Adipose tissue (tissue), 3 donors: ENCODE data around the gene GOLGA8T. TPM values are rescaled to one million over a fixed set of nuclear protein-coding genes. Genes with fewer than 3 reads are reported as not detected.
"Not testable (repeated sequence)": the region's sequence is repeated elsewhere in the genome, so short reads cannot be mapped to it uniquely, and the experiment has no call there.

Experiments
- H3K27ac ChIP-seq: one replicate; pipeline ENCODE4 v1.5.1; 2013; ENCODE audit warnings: low read depth, low read length
- whole genome bisulfite sequencing, 3 donors: extraction: QIAGEN DNeasy Blood & Tissue Kit; methylation state at CpG; one replicate each; pipeline ENCODE4 v1.1.7; 2013; 5-methylcytosine and 5-hydroxymethylcytosine counted together
- polyA plus RNA-seq, 3 donors: library from polyadenylated mRNA; stranded (reverse); fragments of 200-250 nt; gene quantifications; one replicate each; pipeline ENCODE4 v1.2.3, GENCODE V29; 2013
- donor health status: healthy with polysubstance abuse.
- donor health status: Bipolar disorder and iron deficiency.
- donor health status: healthy.

The GOLGA8T gene, protein sequence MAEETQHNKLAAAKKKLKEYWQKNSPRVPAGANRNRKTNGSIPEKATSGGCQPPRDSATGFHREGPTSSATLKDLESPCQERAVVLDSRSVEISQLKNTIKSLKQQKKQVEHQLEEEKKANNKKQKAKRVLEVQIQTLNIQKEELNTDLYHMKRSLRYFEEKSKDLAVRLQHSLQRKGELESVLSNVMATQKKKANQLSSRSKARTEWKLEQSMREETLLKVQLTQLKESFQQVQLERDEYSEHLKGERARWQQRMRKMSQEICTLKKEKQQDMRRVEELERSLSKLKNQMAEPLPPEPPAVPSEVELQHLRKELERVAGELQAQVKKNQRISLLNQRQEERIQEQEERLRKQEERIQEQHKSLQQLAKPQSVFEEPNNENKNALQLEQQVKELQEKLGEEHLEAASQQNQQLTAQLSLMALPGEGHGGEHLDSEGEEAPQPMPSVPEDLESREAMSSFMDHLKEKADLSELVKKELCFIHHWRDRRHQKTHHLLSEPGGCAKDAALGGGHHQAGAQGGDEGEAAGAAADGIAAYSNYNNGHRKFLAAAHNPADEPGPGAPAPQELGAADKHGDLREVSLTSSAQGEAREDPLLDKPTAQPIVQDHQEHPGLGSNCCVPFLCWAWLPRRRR
- under 1 TPM; 0.18 to 0.73 (median 0.34) TPM for polyA plus RNA-seq

- no CpG with 5 or more reads among the region's 7 CpGs for WGBS, 3 donors
- not testable (repeated sequence) for H3K27ac ChIP-seq
These were observed at the start of gene GOLGA8T for GRCh38 chr15:30134751-30135150. TSS of gene GOLGA8T (plus strand) at chr15:30135051. CDS start at chr15:30135149, 98 bp downstream.

DNA sequence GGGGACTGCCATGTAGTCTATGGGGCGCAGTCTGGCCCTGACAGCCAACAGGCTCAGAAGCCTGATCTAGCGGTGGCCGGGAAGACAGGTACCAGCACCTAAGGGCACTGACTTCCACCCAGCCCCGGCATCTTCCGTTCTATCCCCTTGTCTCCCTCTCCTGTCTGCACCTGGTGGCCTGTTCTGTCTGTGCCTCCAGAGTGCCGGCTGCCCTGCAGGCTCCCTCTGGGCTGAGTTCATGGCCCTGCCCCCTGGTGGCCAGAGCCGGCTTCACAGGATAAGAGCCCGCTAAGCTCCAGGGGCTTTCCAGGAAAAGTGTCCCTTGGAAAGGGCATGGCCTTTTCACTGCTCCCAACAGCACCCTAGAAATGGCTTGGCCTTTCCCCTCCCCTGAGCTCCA, 37.0 kb upstream of the GOLGA8T start:
- no CpG with 5 or more reads among the region's 8 CpGs for WGBS, 3 donors
- H3K27ac ChIP-seq = not testable (repeated sequence)

GRCh38 chr15:30102890-30103289, 32.0 kb upstream of the GOLGA8T start:
- H3K27ac ChIP-seq = not testable (repeated sequence)
- no CpG with 5 or more reads among the region's 12 CpGs for WGBS, 3 donors

DNA sequence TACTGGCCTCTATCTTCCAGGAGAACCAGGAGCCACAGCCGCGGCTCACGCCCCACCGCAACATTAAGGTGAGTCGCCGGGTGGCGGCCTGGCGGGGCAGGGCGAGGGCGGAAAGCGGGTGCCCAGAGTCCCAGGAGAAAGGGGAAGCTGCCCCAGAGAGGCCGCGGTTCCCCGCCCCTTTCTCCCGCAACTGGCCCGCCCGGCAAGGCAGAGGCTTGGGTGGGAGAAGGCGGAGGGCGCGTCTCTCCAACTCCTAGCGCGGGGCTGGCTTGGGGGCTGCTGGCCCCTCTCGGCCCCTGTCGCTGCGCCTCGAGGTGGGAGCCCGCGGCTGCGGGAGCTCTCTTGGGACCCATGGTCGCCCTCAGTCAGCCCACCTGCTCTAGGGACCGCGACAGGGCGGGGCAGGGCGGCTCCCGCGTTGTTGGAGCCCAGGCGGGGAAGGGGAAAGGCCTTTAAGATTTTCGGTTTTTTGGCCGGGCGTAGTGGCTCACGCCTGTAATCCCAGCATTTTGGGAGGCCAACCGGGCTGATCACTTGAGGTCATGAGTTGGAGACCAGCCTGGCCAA, 30.8 kb upstream of the GOLGA8T start:
- 3 to 8% (median 7%) methylated on average over 7 to 20 of the region's 42 CpGs for WGBS, 3 donors
- H3K27ac ChIP-seq = not testable (repeated sequence)

DNA sequence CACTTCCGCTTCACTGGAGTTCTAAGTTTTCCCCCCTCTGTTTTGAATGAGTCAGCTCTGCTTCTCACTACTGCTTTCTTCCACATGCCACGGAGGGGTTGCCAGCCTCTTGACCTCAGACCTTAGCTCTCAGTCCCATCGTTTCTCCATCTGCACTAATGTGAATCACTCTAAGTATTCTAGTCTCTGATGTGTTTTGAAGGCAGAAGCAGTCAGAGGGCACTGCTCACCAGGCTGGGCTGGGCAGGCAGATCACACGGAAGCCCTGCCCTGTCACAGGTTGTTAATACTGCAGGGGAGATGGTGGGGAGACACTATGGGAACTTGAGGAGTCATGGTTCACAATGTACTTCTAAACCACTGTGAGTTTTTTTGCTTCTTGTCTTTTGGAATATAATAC, 24.3 kb upstream of the GOLGA8T start:
- WGBS, 3 donors = no CpG with 5 or more reads among the region's 4 CpGs
- not testable (repeated sequence) for H3K27ac ChIP-seq

DNA sequence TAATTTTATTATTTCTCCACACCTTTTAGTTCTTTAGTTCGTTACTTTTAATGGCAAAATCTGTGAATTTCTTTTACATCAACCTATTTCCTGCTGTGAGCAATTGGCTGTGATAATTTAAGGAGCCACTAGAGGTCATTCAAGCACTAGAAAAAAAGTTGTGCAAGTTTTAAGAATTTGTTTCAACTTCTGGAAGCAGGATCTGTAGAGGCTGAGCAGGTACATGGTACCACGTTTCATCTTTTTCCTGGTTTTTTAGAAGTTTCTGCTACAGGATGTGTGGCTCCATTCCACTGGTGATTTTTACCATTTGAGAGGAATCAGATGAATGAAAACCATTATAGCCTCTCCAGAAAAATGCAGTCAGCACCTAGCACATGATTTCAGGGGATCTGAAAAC, 4.8 kb upstream of the GOLGA8T start:
- WGBS, 3 donors = 0% methylated on average over 1 of the region's 2 CpGs
- not testable (repeated sequence) for H3K27ac ChIP-seq

GRCh38 chr15:30143246-30143645, 8.4 kb downstream of the GOLGA8T start:
- 33 to 83% (median 52%) methylated on average over 1 to 3 of the region's 5 CpGs for WGBS, 3 donors
- H3K27ac ChIP-seq = not testable (repeated sequence)

DNA sequence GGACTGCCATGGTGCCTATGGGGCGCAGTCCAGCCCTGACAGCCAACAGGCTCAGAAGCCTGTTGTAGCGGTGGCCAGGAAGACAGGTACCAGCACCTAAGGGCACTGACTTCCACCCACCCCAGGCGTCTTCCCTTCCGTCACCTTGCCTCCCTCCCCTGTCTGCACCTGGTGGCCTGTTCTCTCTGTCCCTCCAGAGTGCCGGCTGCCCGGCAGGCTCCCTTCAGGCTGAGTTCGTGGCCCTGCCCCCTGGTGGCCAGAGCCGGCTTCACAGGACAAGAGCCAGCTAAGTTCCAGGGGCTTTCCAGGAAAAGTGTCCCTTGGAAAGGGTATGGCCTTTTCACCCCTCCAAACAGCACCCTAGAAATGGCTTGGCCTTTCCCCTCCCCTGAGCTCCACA, 15.0 kb downstream of the GOLGA8T start:
- WGBS, 3 donors = no CpG with 5 or more reads among the region's 8 CpGs
- not testable (repeated sequence) for H3K27ac ChIP-seq

- WGBS, 3 donors = 63 to 75% (median 71%) methylated on average over 4 of the region's 4 CpGs
- not testable (repeated sequence) for H3K27ac ChIP-seq
These were observed 27.9 kb downstream of the GOLGA8T start for GRCh38 chr15:30162479-30163357.

GRCh38 chr15:30163759-30164158, 28.9 kb downstream of the GOLGA8T start:
- not testable (repeated sequence) for H3K27ac ChIP-seq

GRCh38 chr15:30164257-30164656, 29.4 kb downstream of the GOLGA8T start:
- not testable (repeated sequence) for H3K27ac ChIP-seq
- WGBS, 3 donors = 14 to 38% (median 29%) methylated on average over 1 of the region's 7 CpGs

More at GRCh38 chr15:30163759-30164158, 28.9 kb downstream of the GOLGA8T start:
- 50 to 58% (median 56%) methylated on average over 1 of the region's 2 CpGs for WGBS, 3 donors

DNA sequence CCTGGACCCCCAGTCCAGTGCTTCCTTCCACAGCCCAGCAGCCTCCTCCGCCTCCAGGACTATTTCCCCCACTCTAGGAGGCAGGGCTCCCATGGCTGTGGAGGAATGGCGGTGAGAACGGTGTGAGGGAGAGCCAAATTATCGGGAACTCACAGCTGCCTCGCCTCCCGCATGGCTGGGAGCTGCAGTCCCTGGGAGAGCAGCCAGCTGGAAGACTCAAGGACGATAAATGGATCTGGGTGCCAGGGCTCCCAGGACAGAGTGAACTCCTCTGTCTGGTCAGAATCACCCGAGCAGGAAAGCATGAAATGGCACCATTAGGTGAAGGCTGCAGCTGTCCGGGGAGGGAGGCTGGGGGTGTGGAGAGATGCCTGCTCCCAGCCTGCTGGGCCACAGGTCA, 32.6 kb downstream of the GOLGA8T start:
- WGBS, 3 donors = no CpG with 5 or more reads among the region's 9 CpGs
- not testable (repeated sequence) for H3K27ac ChIP-seq

- WGBS, 3 donors = no CpG with 5 or more reads among the region's 2 CpGs
- H3K27ac ChIP-seq = not testable (repeated sequence)
These were observed 33.0 kb downstream of the GOLGA8T start for GRCh38 chr15:30167886-30168285.

- not testable (repeated sequence) for H3K27ac ChIP-seq
- no CpG with 5 or more reads among the region's 7 CpGs for WGBS, 3 donors
These were observed 36.6 kb downstream of the GOLGA8T start for GRCh38 chr15:30171452-30171851.

DNA sequence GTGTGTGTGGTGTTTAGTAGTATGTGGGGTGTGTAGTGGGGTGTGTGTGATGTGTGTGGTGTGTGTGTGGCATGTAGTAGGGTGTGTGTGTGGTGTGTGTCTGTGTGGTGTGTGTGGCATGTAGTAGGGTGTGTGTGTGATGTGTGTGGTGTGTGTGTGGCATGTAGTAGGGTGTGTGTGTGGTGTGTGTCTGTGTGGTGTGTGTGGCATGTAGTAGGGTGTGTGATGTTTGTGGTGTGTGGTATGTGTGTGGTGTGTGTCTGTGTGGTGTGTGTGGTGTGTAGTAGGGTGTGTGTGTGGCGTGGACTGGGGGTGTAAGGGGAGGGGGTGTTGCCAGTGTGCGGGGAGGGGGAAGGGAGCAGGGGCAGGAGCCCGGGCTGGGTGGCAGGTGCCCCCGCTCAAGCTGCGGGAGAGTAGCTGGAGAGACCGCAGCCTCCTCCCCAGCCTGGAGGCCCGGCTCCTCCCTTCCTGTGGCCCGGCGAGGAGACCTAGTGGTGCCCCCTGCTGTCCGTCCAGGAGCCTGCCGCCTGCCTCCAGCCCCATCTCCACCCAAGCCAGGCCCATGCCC, 38.3 kb downstream of the GOLGA8T start:
- 14 to 23% (median 17%) methylated on average over 2 to 7 of the region's 11 CpGs for WGBS, 3 donors
- H3K27ac ChIP-seq = not testable (repeated sequence)

GRCh38 chr15:30175291-30175690, 40.4 kb downstream of the GOLGA8T start:
- WGBS, 3 donors = 89 to 93% (median 92%) methylated on average over 3 to 6 of the region's 6 CpGs
- not testable (repeated sequence) for H3K27ac ChIP-seq

DNA sequence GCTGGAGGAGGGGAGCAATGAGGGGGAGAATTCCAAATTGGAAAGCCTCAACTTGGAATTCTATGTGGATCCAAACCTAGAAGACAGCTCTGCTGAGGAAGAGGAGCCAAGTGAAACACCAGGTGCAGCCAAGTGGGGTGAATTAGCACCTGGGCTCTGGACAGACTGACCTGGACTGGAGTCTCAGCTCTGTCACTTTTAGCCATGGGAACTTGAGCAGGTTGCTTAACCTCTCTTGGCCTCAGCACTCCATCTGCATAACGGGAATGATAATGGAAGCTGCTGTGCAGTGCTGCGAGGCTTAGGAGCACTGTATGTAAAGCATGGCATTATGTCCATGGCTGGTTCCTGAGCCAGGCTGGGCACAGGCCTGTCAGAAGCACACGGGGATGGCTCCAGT, 41.8 kb downstream of the GOLGA8T start:
- not testable (repeated sequence) for H3K27ac ChIP-seq
- WGBS, 3 donors = 60 to 82% methylated on average over 1 to 2 of the region's 3 CpGs; no CpG with 5 or more reads in 1 of the 3 donors

DNA sequence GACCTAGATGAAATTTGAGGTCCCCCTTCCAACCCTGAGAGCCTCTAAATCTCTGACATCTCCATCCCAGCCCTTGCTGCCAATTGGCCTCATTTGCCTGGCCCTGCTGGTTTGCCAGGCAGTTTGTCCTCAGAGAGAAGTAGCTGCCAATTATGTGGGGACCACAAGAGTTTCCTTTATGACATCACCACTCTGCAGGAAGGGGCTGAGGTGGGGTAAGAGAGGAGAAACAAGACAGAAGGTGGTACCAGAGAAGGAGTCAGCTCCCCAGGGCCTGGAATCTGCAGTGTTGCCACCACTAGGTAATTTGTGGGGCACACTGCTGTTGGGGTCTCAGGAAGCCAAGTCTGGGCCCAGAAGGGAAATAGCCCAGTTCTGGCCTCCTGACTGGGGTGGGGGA, 45.0 kb downstream of the GOLGA8T start:
- not testable (repeated sequence) for H3K27ac ChIP-seq
